ENCODE data around the gene ILKAP.

DNA sequence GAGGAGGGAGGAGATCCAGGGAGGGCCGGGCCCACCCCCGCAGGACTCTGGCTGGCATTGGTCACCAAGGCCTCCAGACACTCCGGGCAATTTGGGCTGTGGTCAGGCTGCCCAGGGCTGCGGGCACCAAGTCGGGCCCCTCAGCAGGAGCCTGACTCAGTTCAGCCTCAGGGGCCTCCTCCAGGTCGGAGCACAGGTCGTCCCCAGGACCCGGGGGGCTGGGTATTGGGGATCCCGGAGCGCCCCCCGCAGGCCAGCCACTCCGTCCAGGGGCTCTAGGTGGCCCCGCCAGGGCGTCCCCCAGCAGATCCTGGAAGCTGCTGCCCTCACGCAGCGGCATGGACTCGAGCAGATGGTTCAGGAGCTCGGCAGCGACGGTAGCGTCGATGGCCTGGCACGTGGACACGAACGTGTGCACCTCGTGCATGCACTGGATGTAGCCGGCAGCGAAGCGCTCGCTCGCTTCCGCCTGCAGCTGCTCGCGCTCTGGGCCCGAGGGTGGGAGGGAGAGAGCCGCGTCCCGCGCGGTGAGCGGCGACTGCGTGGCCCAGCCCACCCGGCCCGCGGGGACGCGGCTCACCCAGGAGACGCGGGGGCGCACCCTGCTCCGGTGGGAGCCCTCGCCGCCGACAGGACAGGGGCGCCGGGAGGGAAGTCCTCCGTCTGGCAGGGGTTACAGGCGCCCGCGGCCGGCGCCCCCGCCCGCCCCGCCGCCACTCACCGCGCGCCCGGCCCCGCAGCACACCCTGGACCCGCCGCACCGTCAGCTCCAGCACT is 35.5 kb upstream of the ILKAP start:
- TF ChIP-seq CTCF (IDR thresholded peaks at IDR 0.05) (no peak), POLR2A (IDR thresholded peaks at IDR 0.05) (no peak)
